IPS DF 6.9 (cell line): ENCODE measurements around the gene CAPN10.

ENCODE experiments used
- DNase-seq: peaks from one replicate; pipeline ENCODE4 v3.0.0-alpha.2; 2013; ENCODE audit warnings: low read depth, low spot score
- H3K27ac ChIP-seq: one replicate; pipeline ENCODE4 v1.5.1; 2013; ENCODE audit warnings: low read length, control low read depth
- H3K27me3 ChIP-seq: 2 replicates; pipeline ENCODE4 v1.6.1; 2013; ENCODE audit warnings: mild to moderate bottlenecking, low read length; ENCODE audit not compliant: control insufficient read depth, insufficient read depth
- H3K36me3 ChIP-seq: 2 replicates; pipeline ENCODE4 v1.6.1; 2013; ENCODE audit warnings: low read length; ENCODE audit not compliant: control insufficient read depth, insufficient read depth
- H3K4me1 ChIP-seq: 2 replicates; pipeline ENCODE4 v1.6.1; 2013; ENCODE audit warnings: low read length; ENCODE audit not compliant: control insufficient read depth, insufficient read depth
- H3K4me3 ChIP-seq: 2 replicates; pipeline ENCODE4 v1.5.1; 2013; ENCODE audit warnings: mild to moderate bottlenecking, low read length
- H3K9me3 ChIP-seq: 2 replicates; pipeline ENCODE4 v1.6.1; 2013; ENCODE audit warnings: low read length, inconsistent platforms; ENCODE audit not compliant: control insufficient read depth, insufficient read depth
- WGBS: extraction: QIAGEN DNeasy Blood & Tissue Kit; methylation state at CpG from one replicate; pipeline ENCODE4 v1.1.7; 2013; ENCODE audit warnings: mixed read lengths, missing lambda C conversion rate; ENCODE audit not compliant: insufficient read length, insufficient coverage; 5-methylcytosine and 5-hydroxymethylcytosine counted together

The CAPN10 gene

GRCh38 chr2:240597419-240598181 is 11.1 kb downstream of the CAPN10 start:
- Histone ChIP-seq H3K27me3 (no peaks in the 10 kb centered on the region), H3K4me3 (no peak overlapping the region), H3K36me3 (peaks cover 23% of the 10 kb centered on the region), H3K27ac (no peak overlapping the region), H3K9me3 (no peaks in the 10 kb centered on the region), H3K4me1 (no peaks in the 10 kb centered on the region)
- no CpG with 5 or more reads among the region's 22 CpGs for WGBS
- no peak for DNase-seq

- WGBS = no CpG with 5 or more reads among the region's 17 CpGs
- no peak for DNase-seq
- no peaks in the 10 kb centered on the region for H3K4me1 ChIP-seq
- H3K36me3 ChIP-seq = peaks cover 22% of the 10 kb centered on the region
- H3K9me3 ChIP-seq = no peaks in the 10 kb centered on the region
- no peaks in the 10 kb centered on the region for H3K27me3 ChIP-seq
- no peak overlapping the region for H3K4me3 ChIP-seq
- no peak overlapping the region for H3K27ac ChIP-seq
Measured at GRCh38 chr2:240598311-240598911, 11.9 kb downstream of the CAPN10 start.

GRCh38 chr2:240599141-240599583 is 12.6 kb downstream of the CAPN10 start:
- no peaks in the 10 kb centered on the region for H3K9me3 ChIP-seq
- no peak overlapping the region for H3K27ac ChIP-seq
- H3K36me3 ChIP-seq = peaks cover 18% of the 10 kb centered on the region
- no peak overlapping the region for H3K4me3 ChIP-seq
- no peak for DNase-seq
- no peaks in the 10 kb centered on the region for H3K27me3 ChIP-seq
- H3K4me1 ChIP-seq = no peaks in the 10 kb centered on the region
- WGBS = no CpG with 5 or more reads among the region's 11 CpGs

GRCh38 chr2:240600451-240600961 is 14.0 kb downstream of the CAPN10 start:
- WGBS = no CpG with 5 or more reads among the region's 16 CpGs
- H3K4me3 ChIP-seq = no peak overlapping the region
- H3K9me3 ChIP-seq = no peaks in the 10 kb centered on the region
- DNase-seq = no peak
- H3K27ac ChIP-seq = no peak overlapping the region
- H3K4me1 ChIP-seq = no peaks in the 10 kb centered on the region
- no peaks in the 10 kb centered on the region for H3K27me3 ChIP-seq
- peaks cover 18% of the 10 kb centered on the region for H3K36me3 ChIP-seq

- no peak for DNase-seq
- no peaks in the 10 kb centered on the region for H3K4me1 ChIP-seq
- no CpG with 5 or more reads among the region's 20 CpGs for WGBS
- peaks cover 15% of the 10 kb centered on the region for H3K36me3 ChIP-seq
- no peaks in the 10 kb centered on the region for H3K27me3 ChIP-seq
- H3K27ac ChIP-seq = no peak overlapping the region
- H3K9me3 ChIP-seq = no peaks in the 10 kb centered on the region
- H3K4me3 ChIP-seq = no peak overlapping the region
Measured at GRCh38 chr2:240601061-240601830, 14.7 kb downstream of the CAPN10 start.

GRCh38 chr2:240601831-240602160 is 15.3 kb downstream of the CAPN10 start:
- Histone ChIP-seq H3K9me3 (no peaks in the 10 kb centered on the region), H3K4me1 (no peaks in the 10 kb centered on the region), H3K4me3 (no peak overlapping the region), H3K27me3 (no peaks in the 10 kb centered on the region), H3K27ac (no peak overlapping the region), H3K36me3 (peaks cover 11% of the 10 kb centered on the region; the same call in 1 of the 2 replicates)
- no CpG with 5 or more reads among the region's 11 CpGs for WGBS
- DNase-seq = no peak

- no peak overlapping the region for H3K4me3 ChIP-seq
- H3K4me1 ChIP-seq = no peaks in the 10 kb centered on the region
- no peak for DNase-seq
- H3K27me3 ChIP-seq = no peaks in the 10 kb centered on the region
- H3K9me3 ChIP-seq = no peaks in the 10 kb centered on the region
- no CpG with 5 or more reads among the region's 32 CpGs for WGBS
- H3K36me3 ChIP-seq = peaks cover 11% of the 10 kb centered on the region; the same call in 1 of the 2 replicates
- no peak overlapping the region for H3K27ac ChIP-seq
Measured at GRCh38 chr2:240602266-240603050, 15.9 kb downstream of the CAPN10 start.

GRCh38 chr2:240603081-240603835 is 16.7 kb downstream of the CAPN10 start:
- no peaks in the 10 kb centered on the region for H3K27me3 ChIP-seq
- no peaks in the 10 kb centered on the region for H3K9me3 ChIP-seq
- DNase-seq = no peak
- H3K27ac ChIP-seq = no peak overlapping the region
- no CpG with 5 or more reads among the region's 22 CpGs for WGBS
- no peaks in the 10 kb centered on the region for H3K4me1 ChIP-seq
- 0 out of 2 replicates have a peak, but pooled peaks cover 4% of the 10 kb centered on the region for H3K36me3 ChIP-seq
- H3K4me3 ChIP-seq = no peak overlapping the region

GRCh38 chr2:240603846-240604245 is 17.3 kb downstream of the CAPN10 start:
- no peaks in the 10 kb centered on the region for H3K9me3 ChIP-seq
- H3K4me3 ChIP-seq = no peak overlapping the region
- no peak for DNase-seq
- WGBS = no CpG with 5 or more reads among the region's 10 CpGs
- H3K27me3 ChIP-seq = no peaks in the 10 kb centered on the region
- H3K36me3 ChIP-seq = no peaks in the 10 kb centered on the region
- H3K27ac ChIP-seq = no peak overlapping the region
- no peaks in the 10 kb centered on the region for H3K4me1 ChIP-seq
